ENCODE results near the gene CAP1.

Gene CAP1

DNA sequence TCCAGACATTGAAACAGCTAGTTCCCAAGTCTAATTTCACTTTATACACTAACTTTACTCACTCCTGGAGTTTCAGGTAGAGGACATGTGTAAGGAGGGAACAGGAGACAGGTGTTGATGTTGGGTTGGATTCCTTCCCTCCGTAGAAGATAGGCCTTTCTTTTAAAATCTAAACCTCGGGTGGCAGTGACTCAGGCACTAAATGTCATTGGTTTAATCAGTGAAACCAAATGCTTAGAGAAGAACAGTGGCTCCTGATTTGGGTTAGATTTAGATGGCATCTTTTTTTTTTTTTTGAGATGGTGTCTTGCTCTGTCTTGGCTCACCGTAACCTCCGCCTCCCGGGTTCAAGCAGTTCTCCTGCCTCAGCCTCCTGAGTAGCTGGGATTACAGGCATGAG is 7.2 kb downstream of the CAP1 start:
- no peak overlapping the region for H3K4me3 ChIP-seq (ENCODE audit: low read depth, low read length)
- no peak for DNase-seq (ENCODE audit: low read depth)
- TF ChIP-seq, protein P1, sequence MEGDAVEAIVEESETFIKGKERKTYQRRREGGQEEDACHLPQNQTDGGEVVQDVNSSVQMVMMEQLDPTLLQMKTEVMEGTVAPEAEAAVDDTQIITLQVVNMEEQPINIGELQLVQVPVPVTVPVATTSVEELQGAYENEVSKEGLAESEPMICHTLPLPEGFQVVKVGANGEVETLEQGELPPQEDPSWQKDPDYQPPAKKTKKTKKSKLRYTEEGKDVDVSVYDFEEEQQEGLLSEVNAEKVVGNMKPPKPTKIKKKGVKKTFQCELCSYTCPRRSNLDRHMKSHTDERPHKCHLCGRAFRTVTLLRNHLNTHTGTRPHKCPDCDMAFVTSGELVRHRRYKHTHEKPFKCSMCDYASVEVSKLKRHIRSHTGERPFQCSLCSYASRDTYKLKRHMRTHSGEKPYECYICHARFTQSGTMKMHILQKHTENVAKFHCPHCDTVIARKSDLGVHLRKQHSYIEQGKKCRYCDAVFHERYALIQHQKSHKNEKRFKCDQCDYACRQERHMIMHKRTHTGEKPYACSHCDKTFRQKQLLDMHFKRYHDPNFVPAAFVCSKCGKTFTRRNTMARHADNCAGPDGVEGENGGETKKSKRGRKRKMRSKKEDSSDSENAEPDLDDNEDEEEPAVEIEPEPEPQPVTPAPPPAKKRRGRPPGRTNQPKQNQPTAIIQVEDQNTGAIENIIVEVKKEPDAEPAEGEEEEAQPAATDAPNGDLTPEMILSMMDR (IDR thresholded peaks at IDR 0.05; ENCODE audit: insufficient read depth, low read depth, low read length, missing control alignments): no peak

DNA sequence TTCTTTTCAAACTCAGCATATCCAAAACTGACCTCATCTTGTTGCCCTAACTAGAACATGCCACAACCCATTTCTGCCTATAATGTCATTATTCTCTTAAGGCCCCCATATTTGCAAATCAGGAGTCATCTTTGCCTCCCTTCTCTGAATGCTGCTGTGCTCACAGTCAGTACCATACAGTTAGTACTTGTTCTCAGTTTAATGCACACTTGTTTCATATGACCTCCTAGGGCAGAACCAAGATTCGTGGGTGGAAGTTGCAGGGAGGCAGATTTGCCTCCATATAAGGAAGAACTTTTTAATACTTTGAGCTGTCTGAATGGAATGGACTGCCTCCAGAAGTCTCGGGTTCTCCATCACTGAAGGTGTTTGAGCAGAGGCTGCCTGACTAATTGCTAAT is 9.2 kb downstream of the CAP1 start:
- no peak overlapping the region for H3K4me3 ChIP-seq (ENCODE audit: low read depth, low read length)
- TF ChIP-seq, protein P1 (IDR thresholded peaks at IDR 0.05; ENCODE audit: insufficient read depth, low read depth, low read length, missing control alignments): no peak
- DNase-seq (ENCODE audit: low read depth): peak; percentile 34

DNA sequence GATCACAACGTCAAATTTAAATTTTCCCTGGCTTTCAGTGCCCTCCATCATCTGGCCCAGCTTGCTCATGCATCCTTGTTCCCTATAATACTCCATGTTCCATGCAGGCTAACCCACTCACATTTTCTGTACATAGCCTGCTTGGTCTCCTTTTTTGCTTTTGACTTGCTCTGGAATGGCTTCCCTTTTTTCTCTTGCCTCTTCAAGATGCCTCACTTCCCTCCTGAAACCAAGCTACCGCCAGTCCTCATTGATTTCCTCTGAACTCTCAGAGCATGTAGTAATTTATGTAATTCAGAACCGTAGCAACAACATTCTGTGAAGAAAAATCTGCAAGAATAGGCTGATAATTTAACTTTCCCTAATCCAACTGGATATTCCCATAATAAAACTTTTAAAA is 10.3 kb downstream of the CAP1 start:
- H3K4me3 ChIP-seq (ENCODE audit: low read depth, low read length): no peak overlapping the region
- TF ChIP-seq, protein P1 (IDR thresholded peaks at IDR 0.05; ENCODE audit: insufficient read depth, low read depth, low read length, missing control alignments): no peak
- peak; percentile 26 for DNase-seq (ENCODE audit: low read depth)

DNA sequence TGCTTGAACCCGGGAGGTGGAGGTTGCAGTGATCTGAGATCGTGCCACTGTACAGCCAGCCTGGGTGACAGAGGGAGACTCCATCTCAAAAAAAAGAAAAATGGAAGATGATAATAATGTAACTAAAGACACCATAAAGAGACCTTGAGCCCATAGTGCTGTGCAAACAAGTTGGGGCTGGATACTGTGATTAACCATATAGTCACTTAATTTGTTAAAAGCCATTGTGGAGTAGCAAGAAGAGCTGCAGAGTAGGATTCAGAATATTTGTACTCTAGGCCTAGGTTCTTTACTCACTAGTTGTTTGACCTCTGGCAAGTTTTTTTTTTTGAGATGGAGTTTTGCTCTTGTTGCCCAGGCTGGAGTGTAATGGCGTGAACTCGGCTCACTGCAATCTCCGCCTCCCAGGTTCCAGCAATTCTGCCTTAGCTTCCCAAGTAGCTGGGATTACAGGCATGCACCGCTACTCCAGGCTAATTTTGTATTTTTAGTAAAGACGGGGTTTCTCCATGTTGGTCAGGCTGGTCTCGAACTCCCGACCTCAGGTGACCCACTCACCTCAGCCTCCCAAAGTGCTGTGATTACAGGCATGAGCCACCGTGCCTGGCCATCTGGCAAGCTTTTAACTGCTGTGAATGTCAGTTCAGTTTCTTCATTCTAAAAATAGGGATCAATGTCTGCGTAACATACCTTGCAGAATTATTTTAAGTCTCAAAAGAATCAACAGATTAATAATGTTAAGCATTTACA is 12.8 kb downstream of the CAP1 start:
- TF ChIP-seq, protein P1 (IDR thresholded peaks at IDR 0.05; ENCODE audit: insufficient read depth, low read depth, low read length, missing control alignments): no peak
- H3K4me3 ChIP-seq (ENCODE audit: low read depth, low read length): no peak overlapping the region
- no peak for DNase-seq (ENCODE audit: low read depth)

DNA sequence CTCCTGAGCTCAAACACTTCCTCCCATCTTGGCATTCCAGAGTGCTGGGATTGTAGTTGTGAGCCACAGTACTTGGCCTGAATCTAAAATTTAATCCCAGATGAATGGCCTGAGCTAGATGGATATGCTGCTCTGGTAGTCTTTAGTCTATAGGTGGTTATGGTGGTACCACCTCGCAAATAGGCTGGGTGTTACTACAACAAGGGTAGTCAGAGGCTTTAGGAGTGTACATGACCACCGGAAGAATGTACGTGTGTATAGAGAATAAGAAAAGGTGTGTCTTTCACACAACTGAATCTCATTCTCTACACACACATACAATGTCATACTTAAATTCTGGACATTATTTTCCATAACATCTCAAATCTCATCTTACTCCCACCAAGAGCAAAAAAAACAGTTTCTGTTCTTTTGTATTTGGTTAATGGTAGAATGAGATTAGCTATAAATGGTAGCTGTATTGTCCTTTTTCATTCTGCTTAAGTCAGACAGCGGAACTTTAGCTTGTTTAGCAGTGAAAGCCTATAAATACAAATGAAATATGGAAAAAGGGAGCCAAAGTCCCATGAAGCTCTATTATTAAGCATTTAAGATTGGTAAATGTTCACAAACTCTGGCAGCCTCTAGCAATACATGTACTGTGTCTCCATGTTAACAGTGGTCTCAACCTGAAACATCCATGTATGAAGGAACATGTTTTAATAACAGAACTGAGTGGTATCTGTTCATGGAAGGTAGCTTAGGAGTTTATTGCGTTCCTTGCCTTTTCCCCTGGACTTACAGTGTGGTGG is 16.2 kb downstream of the CAP1 start:
- H3K4me3 ChIP-seq (ENCODE audit: low read depth, low read length): no peak overlapping the region
- TF ChIP-seq, protein P1 (IDR thresholded peaks at IDR 0.05; ENCODE audit: insufficient read depth, low read depth, low read length, missing control alignments): no peak
- DNase-seq (ENCODE audit: low read depth): no peak

DNA sequence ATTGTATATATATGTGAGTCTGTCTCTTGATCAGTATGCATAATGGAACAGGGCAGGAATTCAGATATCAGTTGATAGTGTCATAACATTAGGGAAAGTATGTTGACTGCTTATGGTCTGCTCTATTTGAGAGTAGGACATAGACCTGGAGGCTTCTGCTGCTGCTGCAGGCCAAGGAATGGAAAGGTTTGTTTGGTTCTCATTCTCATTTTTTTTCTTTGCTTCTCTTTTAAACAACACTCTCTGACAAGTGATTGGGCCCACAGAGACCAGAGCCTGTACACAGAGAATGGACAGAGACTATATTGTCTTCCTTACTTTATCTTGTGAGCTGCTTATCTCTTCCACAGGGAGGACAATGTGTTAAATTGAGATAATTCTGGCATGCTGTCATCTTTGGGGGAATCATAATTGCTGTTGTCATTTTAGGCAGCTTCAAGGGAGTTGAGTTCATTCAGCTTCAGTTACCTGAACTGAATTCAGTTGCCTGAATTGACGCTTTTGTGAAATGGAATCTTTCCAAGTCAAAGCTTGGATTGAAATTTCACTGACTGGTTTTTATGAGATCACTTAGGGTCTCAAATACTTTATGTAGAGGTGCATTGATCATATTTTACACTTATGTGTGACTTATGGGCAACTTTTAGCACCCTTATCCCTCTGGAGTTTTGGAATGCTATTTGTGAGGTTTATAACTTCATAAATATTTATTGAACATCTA is 16.9 kb downstream of the CAP1 start:
- no peak for DNase-seq (ENCODE audit: low read depth)

More for the DNA sequence above, 16.9 kb downstream of the CAP1 start:
- no peak overlapping the region for H3K4me3 ChIP-seq (ENCODE audit: low read depth, low read length)
- TF ChIP-seq, protein P1 (IDR thresholded peaks at IDR 0.05; ENCODE audit: insufficient read depth, low read depth, low read length, missing control alignments): no peak
